NCI-H526 (cell line): ENCODE measurements around the gene PCDHB15.
"Not testable (repeated sequence)": the region's sequence is repeated elsewhere in the genome, so short reads cannot be mapped to it uniquely, and the experiment has no call there.

Experiments used
- DNase-seq, 2 experiments: peaks; one replicate each; lab custom pipeline; 2025; lab: John Stamatoyannopoulos, UW

PCDHB15 gene

GRCh38 chr5:141245250-141245717 is at the start of gene PCDHB15:
TSS of gene PCDHB15 (plus strand) at chr5:141245395. CDS start at chr5:141245579, 184 bp downstream.
- DNase-seq = peak; percentile 7 to 42

GRCh38 chr5:141196363-141196762 is 48.8 kb upstream of the PCDHB15 start:
- DNase-seq = no peak

DNA sequence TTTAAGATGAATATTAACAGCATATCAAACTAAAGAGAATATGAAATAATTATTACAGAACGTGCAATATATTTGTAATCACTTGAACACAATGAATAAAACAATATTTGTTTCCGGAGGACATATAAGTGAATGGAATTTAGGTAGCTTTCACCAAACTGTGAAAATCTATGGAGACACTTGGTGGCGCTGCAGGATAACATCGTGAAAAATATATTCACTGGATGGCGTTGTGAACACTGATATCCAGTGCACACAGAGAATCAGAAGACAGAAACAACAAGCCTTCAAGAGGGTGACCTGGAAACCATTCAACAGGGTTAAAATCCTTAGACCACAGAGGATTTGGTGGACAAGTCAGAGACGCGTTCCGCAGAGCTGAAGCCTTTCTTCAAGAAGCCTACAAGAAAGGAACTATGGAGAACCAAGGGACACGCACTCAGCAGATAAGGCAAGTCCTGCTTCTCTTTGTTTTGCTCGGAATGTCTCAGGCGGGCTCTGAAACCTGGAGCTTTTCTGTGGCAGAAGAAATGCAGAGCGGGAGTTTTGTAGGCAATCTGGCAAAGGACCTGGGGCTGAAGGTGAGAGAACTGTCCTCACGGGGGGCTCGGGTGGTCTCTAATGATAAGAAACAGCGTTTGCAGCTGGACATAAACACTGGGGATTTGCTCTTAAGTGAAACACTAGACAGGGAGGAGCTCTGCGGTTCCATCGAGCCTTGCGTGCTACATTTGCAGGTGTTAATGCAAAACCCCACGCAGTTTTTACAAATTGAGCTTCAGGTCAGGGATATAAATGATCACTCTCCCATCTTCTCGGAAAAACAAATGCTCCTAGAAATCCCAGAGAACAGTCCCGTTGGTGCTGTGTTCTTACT is 45.6 kb upstream of the PCDHB15 start, which contains the start of gene PCDHB11:
TSS of gene PCDHB11 (plus strand) at position 269 of the 877 bp plus-strand sequence. CDS start at position 417, 148 bp downstream.
- peak; percentile 41 to 72 for DNase-seq

DNA sequence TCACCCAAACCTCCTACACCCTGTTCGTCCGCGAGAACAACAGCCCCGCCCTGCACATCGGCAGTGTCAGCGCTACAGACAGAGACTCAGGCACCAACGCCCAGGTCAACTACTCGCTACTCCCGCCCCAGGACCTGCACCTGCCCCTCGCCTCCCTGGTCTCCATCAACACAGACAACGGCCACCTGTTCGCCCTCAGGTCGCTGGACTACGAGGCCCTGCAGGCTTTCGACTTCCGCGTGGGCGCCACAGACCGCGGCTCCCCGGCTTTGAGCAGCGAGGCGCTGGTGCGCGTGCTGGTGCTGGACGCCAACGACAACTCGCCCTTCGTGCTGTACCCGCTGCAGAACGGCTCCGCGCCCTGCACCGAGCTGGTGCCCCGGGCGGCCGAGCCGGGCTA is 44.1 kb upstream of the PCDHB15 start:
- DNase-seq = not testable (repeated sequence)

- not testable (repeated sequence) for DNase-seq
These were observed 43.5 kb upstream of the PCDHB15 start for GRCh38 chr5:141201646-141202045.

GRCh38 chr5:141208478-141208877 is 36.7 kb upstream of the PCDHB15 start, which contains the start of gene PCDHB12:
TSS of gene PCDHB12 (plus strand) at chr5:141208719. CDS start at chr5:141208908, 189 bp downstream.
- DNase-seq = peak; percentile 23 to 45

GRCh38 chr5:141210281-141210680 is 34.9 kb upstream of the PCDHB15 start:
- not testable (repeated sequence) for DNase-seq

- DNase-seq = not testable (repeated sequence)
These were observed 34.3 kb upstream of the PCDHB15 start for GRCh38 chr5:141210849-141211248.

- DNase-seq = peak; percentile 60 to 68
These were observed 31.4 kb upstream of the PCDHB15 start, which contains the start of gene PCDHB13 for GRCh38 chr5:141213656-141214339. TSS of gene PCDHB13 (plus strand) at chr5:141213919. CDS start at chr5:141214124, 205 bp downstream.

DNA sequence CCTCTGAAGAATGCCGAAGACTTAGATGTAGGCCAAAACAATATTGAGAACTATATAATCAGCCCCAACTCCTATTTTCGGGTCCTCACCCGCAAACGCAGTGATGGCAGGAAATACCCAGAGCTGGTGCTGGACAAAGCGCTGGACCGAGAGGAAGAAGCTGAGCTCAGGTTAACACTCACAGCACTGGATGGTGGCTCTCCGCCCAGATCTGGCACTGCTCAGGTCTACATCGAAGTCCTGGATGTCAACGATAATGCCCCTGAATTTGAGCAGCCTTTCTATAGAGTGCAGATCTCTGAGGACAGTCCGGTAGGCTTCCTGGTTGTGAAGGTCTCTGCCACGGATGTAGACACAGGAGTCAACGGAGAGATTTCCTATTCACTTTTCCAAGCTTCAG is 30.6 kb upstream of the PCDHB15 start:
- not testable (repeated sequence) for DNase-seq

GRCh38 chr5:141215504-141215903 is 29.7 kb upstream of the PCDHB15 start:
- not testable (repeated sequence) for DNase-seq

GRCh38 chr5:141216035-141216434 is 29.2 kb upstream of the PCDHB15 start:
- DNase-seq = not testable (repeated sequence)

DNA sequence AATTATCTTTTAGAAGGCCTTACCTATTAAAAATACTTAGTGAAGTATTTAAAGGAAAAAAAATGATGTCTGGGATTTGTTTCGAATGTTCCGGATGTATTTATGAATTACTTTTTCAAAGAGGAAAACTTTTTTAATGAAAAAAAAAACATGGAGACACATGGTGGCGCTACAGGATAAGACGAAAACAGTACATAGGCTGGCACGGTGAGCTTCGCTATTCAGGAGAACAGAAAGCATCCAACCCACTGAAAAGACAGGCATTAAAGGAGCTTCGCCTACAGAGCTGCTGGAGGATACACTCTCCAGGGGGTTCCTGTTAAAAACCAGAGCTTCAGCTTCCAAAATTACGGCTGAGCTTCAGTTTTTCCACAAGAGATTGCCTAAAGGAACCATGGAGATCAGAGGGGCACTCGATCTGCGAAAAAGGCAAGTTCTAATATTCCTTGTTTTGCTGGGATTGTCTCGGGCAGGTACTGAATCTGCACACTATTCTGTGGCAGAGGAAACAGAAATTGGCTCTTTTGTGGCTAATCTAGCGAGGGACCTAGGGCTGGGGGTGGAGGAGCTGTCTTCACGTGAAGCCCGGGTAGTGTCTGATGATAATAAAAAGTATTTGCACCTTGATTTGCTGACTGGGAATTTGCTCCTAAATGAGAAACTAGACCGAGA is 21.9 kb upstream of the PCDHB15 start, which contains the start of gene PCDHB14:
TSS of gene PCDHB14 (plus strand) at position 232 of the 672 bp plus-strand sequence. CDS start at position 395, 163 bp downstream.
- peak; percentile 59 to 83 for DNase-seq

GRCh38 chr5:141224844-141225243 is 20.4 kb upstream of the PCDHB15 start:
- DNase-seq = not testable (repeated sequence)

- not testable (repeated sequence) for DNase-seq
These were observed 19.8 kb upstream of the PCDHB15 start for GRCh38 chr5:141225421-141225820.

- DNase-seq = peak in 1 of 2 experiments; percentile 33
These were observed 11.0 kb upstream of the PCDHB15 start for GRCh38 chr5:141234109-141234667.

DNA sequence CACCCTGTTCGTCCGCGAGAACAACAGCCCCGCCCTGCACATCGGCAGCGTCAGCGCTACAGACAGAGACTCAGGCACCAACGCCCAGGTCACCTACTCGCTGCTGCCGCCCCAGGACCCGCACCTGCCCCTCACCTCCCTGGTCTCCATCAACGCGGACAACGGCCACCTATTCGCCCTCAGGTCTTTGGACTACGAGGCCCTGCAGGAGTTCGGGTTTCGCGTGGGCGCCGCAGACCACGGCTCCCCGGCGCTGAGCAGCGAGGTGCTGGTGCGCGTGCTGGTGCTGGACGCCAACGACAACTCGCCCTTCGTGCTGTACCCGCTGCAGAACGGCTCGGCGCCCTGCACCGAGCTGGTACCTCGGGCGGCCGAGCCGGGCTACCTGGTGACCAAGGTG is 9.3 kb upstream of the PCDHB15 start:
- not testable (repeated sequence) for DNase-seq

- DNase-seq = no peak
These were observed 8.5 kb upstream of the PCDHB15 start for GRCh38 chr5:141236516-141237313.

DNA sequence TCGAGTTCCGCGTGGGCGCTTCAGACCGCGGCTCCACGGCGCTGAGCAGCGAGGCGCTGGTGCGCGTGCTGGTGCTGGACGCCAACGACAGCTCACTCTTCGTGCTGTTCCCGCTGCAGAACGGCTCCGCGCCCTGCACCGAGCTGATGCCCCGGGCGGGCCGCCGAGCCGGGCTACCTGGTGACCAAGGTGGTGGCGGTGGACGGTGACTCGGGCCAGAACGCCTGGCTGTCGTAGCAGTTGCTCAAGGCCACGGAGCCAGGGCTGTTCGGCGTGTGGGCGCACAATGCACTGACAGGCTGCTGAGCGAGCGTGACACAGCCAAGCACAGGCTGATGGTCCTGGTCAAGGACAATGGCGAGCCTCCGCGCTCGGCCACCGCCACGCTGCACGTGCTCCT is 3.7 kb upstream of the PCDHB15 start:
- DNase-seq = no peak

- DNase-seq = not testable (repeated sequence)
These were observed 1.8 kb downstream of the PCDHB15 start for GRCh38 chr5:141246971-141247370.
